Heart left ventricle (tissue), 13 donors: ENCODE data around the gene CPD.

Source experiments
- POLR2A ChIP-seq, 2 donors: fragments of 450-650 bp; IDR thresholded peaks; one replicate each; pipeline ENCODE4 v1.6.1; 2017; ENCODE audit warnings: antibody characterized with exemption in 2 of 2, mild to moderate bottlenecking in 2 of 2, moderate library complexity in 2 of 2
- TF ChIP-seq, protein P1 (sequence below), 12 donors: fragments of 200-600 bp; sonication (generic) in 4 of 12; IDR thresholded peaks; one replicate each; pipeline versions ENCODE4 v1.5.0 to v1.8.0; 2018 to 2022; ENCODE audit warnings: antibody characterized with exemption in 12 of 12, mild to moderate bottlenecking in 5 of 12
- donor health status: ischemic (EF 13 %, LVEDD 7.1; RV severe dilation, severe dysfunction).
- donor health status: DM: no; HTN: yes; CAD: no.
- donor health status: DM: no; HTN: no; CAD: no.
- donor health status: ischemic (EF 25% LVEDD 6.9; RV normal size, moderate dysfunction).
- donor health status: ischemic (EF 25% LVEDD 5.7; RV mildly dilated, moderate dysfunction).
- donor health status: ischemic (EF 35%, LVEDD 5.7; RV mildly dilated, moderate dysfunction).
- donor health status: nonischemic (EF 11% LVEDD 7.7; RV severe dilation, severe dysfunction).
- donor health status: DM: yes; HTN: yes; CAD: no.
- donor health status: PGD.
- donor health status: ischemic (EF 29% LVEDD 5.4; RV normal size, mild dysfunction).
- donor health status: nonischemic (EF 23%, LVEDD 6.1; RV moderate dilation, normal function).

DNA sequence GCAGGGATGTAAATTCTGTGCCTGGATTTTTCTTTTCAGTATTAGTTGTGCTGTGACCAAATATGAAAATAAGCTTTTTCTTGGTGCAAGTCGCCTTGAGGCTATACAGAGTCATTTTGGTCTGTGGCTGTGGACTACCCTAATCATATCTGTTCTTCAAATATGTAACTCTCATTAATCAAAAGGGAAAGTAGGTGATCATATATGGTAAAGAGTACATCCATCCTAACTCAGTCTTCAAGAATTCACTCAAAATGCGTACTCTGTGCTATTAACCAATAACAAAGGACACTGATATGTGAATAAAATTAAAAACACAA is 2.6 kb downstream of the CPD start:
- TF ChIP-seq, protein P1, sequence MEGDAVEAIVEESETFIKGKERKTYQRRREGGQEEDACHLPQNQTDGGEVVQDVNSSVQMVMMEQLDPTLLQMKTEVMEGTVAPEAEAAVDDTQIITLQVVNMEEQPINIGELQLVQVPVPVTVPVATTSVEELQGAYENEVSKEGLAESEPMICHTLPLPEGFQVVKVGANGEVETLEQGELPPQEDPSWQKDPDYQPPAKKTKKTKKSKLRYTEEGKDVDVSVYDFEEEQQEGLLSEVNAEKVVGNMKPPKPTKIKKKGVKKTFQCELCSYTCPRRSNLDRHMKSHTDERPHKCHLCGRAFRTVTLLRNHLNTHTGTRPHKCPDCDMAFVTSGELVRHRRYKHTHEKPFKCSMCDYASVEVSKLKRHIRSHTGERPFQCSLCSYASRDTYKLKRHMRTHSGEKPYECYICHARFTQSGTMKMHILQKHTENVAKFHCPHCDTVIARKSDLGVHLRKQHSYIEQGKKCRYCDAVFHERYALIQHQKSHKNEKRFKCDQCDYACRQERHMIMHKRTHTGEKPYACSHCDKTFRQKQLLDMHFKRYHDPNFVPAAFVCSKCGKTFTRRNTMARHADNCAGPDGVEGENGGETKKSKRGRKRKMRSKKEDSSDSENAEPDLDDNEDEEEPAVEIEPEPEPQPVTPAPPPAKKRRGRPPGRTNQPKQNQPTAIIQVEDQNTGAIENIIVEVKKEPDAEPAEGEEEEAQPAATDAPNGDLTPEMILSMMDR (IDR thresholded peaks at IDR 0.05): no peak
- no peak for TF ChIP-seq POLR2A (IDR thresholded peaks at IDR 0.05)
